Endodermal cell (in vitro differentiated cells): ENCODE measurements around the gene TRIM24. TPM values are rescaled to one million over a fixed set of nuclear protein-coding genes. Genes with fewer than 3 reads are reported as not detected.

Experiments
- DNase-seq: peaks from one replicate; pipeline ENCODE4 v3.0.0-alpha.2; 2017
- H3K27ac ChIP-seq: 2 replicates; pipeline ENCODE4 v1.5.1; 2013; ENCODE audit warnings: mild to moderate bottlenecking, low read depth, low read length, moderate library complexity
- H3K27me3 ChIP-seq: 2 replicates; pipeline ENCODE4 v1.6.1; 2013; ENCODE audit warnings: mild to moderate bottlenecking, low read length, moderate library complexity; ENCODE audit not compliant: insufficient read depth, control insufficient read depth, poor library complexity, severe bottlenecking
- H3K36me3 ChIP-seq: 2 replicates; pipeline ENCODE4 v1.7.0; 2013; ENCODE audit warnings: mild to moderate bottlenecking, low read length, moderate library complexity; ENCODE audit not compliant: control insufficient read depth, insufficient read depth
- H3K4me1 ChIP-seq: one replicate; pipeline ENCODE4 v1.7.0; 2013; ENCODE audit warnings: low read length; ENCODE audit not compliant: control insufficient read depth, insufficient read depth
- H3K4me3 ChIP-seq: 2 replicates; pipeline ENCODE4 v1.5.1; 2013; ENCODE audit warnings: mild to moderate bottlenecking, low read length, moderate library complexity
- H3K9ac ChIP-seq: 2 replicates; pipeline ENCODE4 v1.6.1; 2013; ENCODE audit warnings: mild to moderate bottlenecking, low read length, moderate library complexity; ENCODE audit not compliant: poor library complexity, severe bottlenecking; ENCODE audit errors: extremely low read depth
- H3K9me3 ChIP-seq: 2 replicates; pipeline ENCODE4 v1.6.1; 2013; ENCODE audit warnings: mild to moderate bottlenecking, low read length, moderate library complexity; ENCODE audit not compliant: control insufficient read depth
- H3K27ac Mint-ChIP-seq: 2 replicates; pipeline ENCODE4 v1.8.0; 2020; ENCODE audit warnings: mixed read lengths
- H3K27me3 Mint-ChIP-seq: 2 replicates; pipeline ENCODE4 v1.8.0; 2021; ENCODE audit warnings: mild to moderate bottlenecking, mixed read lengths; ENCODE audit not compliant: insufficient read depth
- H3K36me3 Mint-ChIP-seq: 2 replicates; pipeline ENCODE4 v1.8.0; 2020; ENCODE audit warnings: low read depth, mixed read lengths
- H3K4me1 Mint-ChIP-seq: 2 replicates; pipeline ENCODE4 v1.8.0; 2020; ENCODE audit warnings: mixed read lengths
- H3K4me3 Mint-ChIP-seq: 2 replicates; pipeline ENCODE4 v1.8.0; 2020; ENCODE audit warnings: mild to moderate bottlenecking, moderate library complexity, mixed read lengths
- H3K9me3 Mint-ChIP-seq: 2 replicates; pipeline ENCODE4 v1.8.0; 2020; ENCODE audit warnings: mild to moderate bottlenecking, mixed read lengths
- CTCF ChIP-seq: fragments of 200-600 bp; sonication (generic); conservative IDR thresholded peaks from 2 replicates; pipeline ENCODE4 v1.5.0; 2021; ENCODE audit warnings: antibody characterized with exemption, mild to moderate bottlenecking
- WGBS, 2 experiments: methylation state at CpG; one replicate each; pipeline versions ENCODE4 v1.1.5 to v1.1.7; 2013; ENCODE audit warnings: missing lambda C conversion rate in 2 of 2, mixed read lengths in 1 of 2; ENCODE audit not compliant: insufficient coverage in 1 of 2, insufficient read length in 1 of 2; 5-methylcytosine and 5-hydroxymethylcytosine counted together
- total RNA-seq, 2 donors: library from RNA; stranded (reverse); fragmentation: NEBNext Ultra II Directional in 1 of 2; extraction: Animal tissue kit (Norgen Biotek cat#: 25700) in 1 of 2; gene quantifications; 2 replicates in 1 of 2; 3 replicates in 1 of 2; pipeline ENCODE4 v1.2.1, GENCODE V29; 2021

TRIM24 gene
- total RNA-seq, 2 donors from 2014 or later: 62.1 to 70.1 TPM

GRCh38 chr7:138618506-138618905, 158.4 kb downstream of the TRIM24 start:
- Mint-ChIP-seq H3K27me3 (no peaks in the 10 kb centered on the region), H3K9me3 (peaks cover under 1% of the 10 kb centered on the region), H3K36me3 (no peaks in the 10 kb centered on the region), H3K4me1 (no peaks in the 10 kb centered on the region), H3K4me3 (no peak overlapping the region), H3K27ac (no peak overlapping the region)
- DNase-seq: no peak
- Histone ChIP-seq H3K9me3 (peaks cover 2% of the 10 kb centered on the region), H3K9ac (no peak overlapping the region), H3K36me3 (no peaks in the 10 kb centered on the region), H3K27me3 (no peaks in the 10 kb centered on the region), H3K27ac (no peak overlapping the region), H3K4me1 (no peaks in the 10 kb centered on the region), H3K4me3 (no peak overlapping the region)
- no peak for TF ChIP-seq CTCF
- 95 to 96% methylated on average over 10 of the region's 10 CpGs for WGBS, 2 experiments

GRCh38 chr7:138618933-138619332, 158.9 kb downstream of the TRIM24 start:
- no peaks in the 10 kb centered on the region for H3K36me3 Mint-ChIP-seq
- H3K4me1 Mint-ChIP-seq: no peaks in the 10 kb centered on the region
- H3K27ac ChIP-seq: no peak overlapping the region
- no peak overlapping the region for H3K4me3 ChIP-seq
- TF ChIP-seq CTCF: no peak
- H3K9me3 ChIP-seq: no peaks in the 10 kb centered on the region
- H3K9ac ChIP-seq: no peak overlapping the region
- no peaks in the 10 kb centered on the region for H3K27me3 ChIP-seq
- no peaks in the 10 kb centered on the region for H3K9me3 Mint-ChIP-seq
- H3K36me3 ChIP-seq: no peaks in the 10 kb centered on the region
- H3K27ac Mint-ChIP-seq: no peak overlapping the region
- H3K4me3 Mint-ChIP-seq: no peak overlapping the region
- DNase-seq: no peak
- no peaks in the 10 kb centered on the region for H3K27me3 Mint-ChIP-seq
- H3K4me1 ChIP-seq: no peaks in the 10 kb centered on the region

- Mint-ChIP-seq H3K9me3 (no peaks in the 10 kb centered on the region), H3K4me3 (no peak overlapping the region), H3K36me3 (no peaks in the 10 kb centered on the region), H3K27me3 (no peaks in the 10 kb centered on the region), H3K27ac (no peak overlapping the region), H3K4me1 (peaks cover 6% of the 10 kb centered on the region)
- Histone ChIP-seq H3K27ac (no peak overlapping the region), H3K9me3 (no peaks in the 10 kb centered on the region), H3K36me3 (no peaks in the 10 kb centered on the region), H3K27me3 (no peaks in the 10 kb centered on the region), H3K4me1 (no peaks in the 10 kb centered on the region), H3K9ac (no peak overlapping the region), H3K4me3 (no peak overlapping the region)
- no peak for TF ChIP-seq CTCF
- WGBS, 2 experiments: 94% methylated on average over 1 of the region's 1 CpG; no CpG with 5 or more reads in 1 of the 2 experiments
- DNase-seq: no peak
Measured at GRCh38 chr7:138622841-138623240, 162.8 kb downstream of the TRIM24 start.
